ENCODE results near the gene PECR.
"Not testable (repeated sequence)": the region's sequence is repeated elsewhere in the genome, so short reads cannot be mapped to it uniquely, and the experiment has no call there.

PECR gene

GRCh38 chr2:216013080-216013909 lies 68.3 kb downstream of the PECR start, which contains the start of gene MREG:
TSS of gene MREG (minus strand) at chr2:216013551. CDS start at chr2:216013327, 224 bp downstream.
- peak; percentile 92 for DNase-seq (ENCODE audit: low spot score)
- in situ Hi-C loops (cut with MboI; ENCODE audit: low pct_unique_long_range_greater_than_20kb, low sequenced_read_pairs, unreplicated experiment) = no loop called here
- TF ChIP-seq CTCF (IDR thresholded peaks at IDR 0.05; ENCODE audit: extremely low read depth, insufficient read depth, missing control alignments) = peak; percentile 80

- no peak for TF ChIP-seq CTCF (IDR thresholded peaks at IDR 0.05; ENCODE audit: extremely low read depth, insufficient read depth, missing control alignments)
- no peak for DNase-seq (ENCODE audit: low spot score)
- in situ Hi-C loops (cut with MboI; ENCODE audit: low pct_unique_long_range_greater_than_20kb, low sequenced_read_pairs, unreplicated experiment) = no loop called here
These were observed 68.9 kb downstream of the PECR start for GRCh38 chr2:216012830-216013079.

GRCh38 chr2:216012133-216012829 lies 69.3 kb downstream of the PECR start:
- no peak for TF ChIP-seq CTCF (IDR thresholded peaks at IDR 0.05; ENCODE audit: extremely low read depth, insufficient read depth, missing control alignments)
- in situ Hi-C loops (cut with MboI; ENCODE audit: low pct_unique_long_range_greater_than_20kb, low sequenced_read_pairs, unreplicated experiment) = no loop called here
- no peak for DNase-seq (ENCODE audit: low spot score)

GRCh38 chr2:216009215-216009614 lies 72.4 kb downstream of the PECR start:
- in situ Hi-C loops (cut with MboI; ENCODE audit: low pct_unique_long_range_greater_than_20kb, low sequenced_read_pairs, unreplicated experiment) = not testable (repeated sequence)

GRCh38 chr2:216008387-216008786 lies 73.2 kb downstream of the PECR start:
- peak; percentile 17 for TF ChIP-seq CTCF (IDR thresholded peaks at IDR 0.05; ENCODE audit: extremely low read depth, insufficient read depth, missing control alignments)
- DNase-seq (ENCODE audit: low spot score) = no peak
- in situ Hi-C loops (cut with MboI; ENCODE audit: low pct_unique_long_range_greater_than_20kb, low sequenced_read_pairs, unreplicated experiment) = no loop called here

More at GRCh38 chr2:216009215-216009614, 72.4 kb downstream of the PECR start:
- not testable (repeated sequence) for DNase-seq (ENCODE audit: low spot score)

- no peak for DNase-seq (ENCODE audit: low spot score)
- in situ Hi-C loops (cut with MboI; ENCODE audit: low pct_unique_long_range_greater_than_20kb, low sequenced_read_pairs, unreplicated experiment) = no loop called here
- TF ChIP-seq CTCF (IDR thresholded peaks at IDR 0.05; ENCODE audit: extremely low read depth, insufficient read depth, missing control alignments) = no peak
These were observed 75.4 kb downstream of the PECR start for GRCh38 chr2:216006164-216006663.

GRCh38 chr2:216004697-216005283 lies 76.8 kb downstream of the PECR start:
- TF ChIP-seq CTCF (IDR thresholded peaks at IDR 0.05; ENCODE audit: extremely low read depth, insufficient read depth, missing control alignments) = no peak
- in situ Hi-C loops (cut with MboI; ENCODE audit: low pct_unique_long_range_greater_than_20kb, low sequenced_read_pairs, unreplicated experiment) = no loop called here
- no peak for DNase-seq (ENCODE audit: low spot score)
